Gastroesophageal sphincter (tissue), 4 donors: ENCODE data around the gene MS4A6A. TPM values are rescaled to one million over a fixed set of nuclear protein-coding genes. Genes with fewer than 3 reads are reported as not detected.

Experiments
- ATAC-seq: fragments of 150-250 bp; one replicate; pipeline ENCODE4 v1.9.1; 2016; ENCODE audit warnings: mild to moderate bottlenecking, moderate library complexity
- H3K27ac ChIP-seq, 4 donors: fragments of 200-600 bp; sonication (generic) in 3 of 4; 1 replicate in 3 of 4; 2 replicates in 1 of 4; pipeline ENCODE4 v1.5.1; 2016 to 2019
- H3K27me3 ChIP-seq: fragments of 200-600 bp; sonication (generic); one replicate; pipeline ENCODE4 v1.5.1; 2019
- H3K36me3 ChIP-seq, 2 donors: fragments of 200-600 bp; sonication (generic); one replicate each; pipeline ENCODE4 v1.5.1; 2019; ENCODE audit warnings: control low read depth in 1 of 2
- H3K4me1 ChIP-seq, 3 donors: fragments of 200-600 bp; sonication (generic); 1 replicate in 2 of 3; 2 replicates in 1 of 3; pipeline ENCODE4 v1.5.1; 2016 to 2019; ENCODE audit warnings: control low read depth in 2 of 3
- H3K4me3 ChIP-seq, 2 donors: fragments of 200-600 bp; sonication (generic); one replicate each; pipeline ENCODE4 v1.5.1; 2019; ENCODE audit warnings: mild to moderate bottlenecking in 1 of 2, moderate library complexity in 1 of 2
- H3K9me3 ChIP-seq, 3 donors: fragments of 200-600 bp; sonication (generic); one replicate each; pipeline ENCODE4 v1.5.1; 2017 to 2019; ENCODE audit warnings: control low read depth in 2 of 3
- CTCF ChIP-seq, 4 experiments: fragments of 200-600 bp in 2 of 4; fragments of 450-650 bp in 2 of 4; sonication (generic) in 1 of 4; IDR thresholded peaks; one replicate each; pipeline ENCODE4 v1.5.1; 2017 to 2019; ENCODE audit warnings: antibody characterized with exemption in 4 of 4, mild to moderate bottlenecking in 2 of 4, moderate library complexity in 2 of 4
- EP300 ChIP-seq: sonication (generic); formaldehyde crosslinking; IDR thresholded peaks from one replicate; pipeline ENCODE4 v1.6.1; 2017; ENCODE audit warnings: antibody characterized with exemption, mild to moderate bottlenecking
- POLR2A ChIP-seq, 2 donors: fragments of 450-650 bp; IDR thresholded peaks; one replicate each; pipeline ENCODE4 v1.6.1; 2017; ENCODE audit warnings: antibody characterized with exemption in 2 of 2, mild to moderate bottlenecking in 2 of 2, moderate library complexity in 1 of 2
- POLR2AphosphoS5 ChIP-seq: sonication (generic); formaldehyde crosslinking; IDR thresholded peaks from one replicate; pipeline ENCODE4 v1.6.1; 2017; ENCODE audit warnings: antibody characterized with exemption
- WGBS, 2 donors: methylation state at CpG; one replicate each; pipeline ENCODE4 v1.1.5; 2018; ENCODE audit warnings: low coverage in 1 of 2; 5-methylcytosine and 5-hydroxymethylcytosine counted together
- total RNA-seq, 4 donors: library from RNA; depleted of rRNA; stranded (reverse); fragments of >200 nt; gene quantifications; one replicate each; pipeline ENCODE4 v1.1.0, GENCODE V29; 2016

MS4A6A gene
- total RNA-seq, 4 donors from 2014 or later: 27.5 to 137 (median 74.3) TPM

GRCh38 chr11:60169264-60169915 is 13.5 kb downstream of the MS4A6A start:
- peaks cover 4% of the 10 kb centered on the region for H3K27me3 ChIP-seq
- ATAC-seq: peak; percentile 83
- WGBS, 2 donors: 66 to 78% methylated on average over 4 to 5 of the region's 6 CpGs
- no peak overlapping the region for H3K27ac ChIP-seq
- no peak overlapping the region for H3K4me3 ChIP-seq
- no peaks in the 10 kb centered on the region for H3K4me1 ChIP-seq
- H3K36me3 ChIP-seq: no peaks in the 10 kb centered on the region
- H3K9me3 ChIP-seq: no peaks in the 10 kb centered on the region
- no peak for TF ChIP-seq EP300
- TF ChIP-seq POLR2A (IDR thresholded peaks at IDR 0.05): no peak
- peak; percentile 9 to 53 (median 24) for TF ChIP-seq CTCF (IDR thresholded peaks at IDR 0.05)

GRCh38 chr11:60168306-60168705 is 14.6 kb downstream of the MS4A6A start:
- WGBS, 2 donors: 88 to 92% methylated on average over 2 to 3 of the region's 6 CpGs
- no peaks in the 10 kb centered on the region for H3K9me3 ChIP-seq

GRCh38 chr11:60165951-60166350 is 16.9 kb downstream of the MS4A6A start:
- Histone ChIP-seq H3K27ac (no peak overlapping the region), H3K4me1 (no peaks in the 10 kb centered on the region), H3K36me3 (no peaks in the 10 kb centered on the region), H3K4me3 (no peak overlapping the region), H3K9me3 (no peaks in the 10 kb centered on the region), H3K27me3 (peaks cover 4% of the 10 kb centered on the region)
- ATAC-seq: no peak
- TF ChIP-seq CTCF (IDR thresholded peaks at IDR 0.05) (no peak), POLR2AphosphoS5 (no peak), EP300 (no peak), POLR2A (IDR thresholded peaks at IDR 0.05) (no peak)

More at GRCh38 chr11:60168306-60168705, 14.6 kb downstream of the MS4A6A start:
- no peak overlapping the region for H3K4me3 ChIP-seq
- ATAC-seq: no peak
- H3K27ac ChIP-seq: no peak overlapping the region
- no peaks in the 10 kb centered on the region for H3K4me1 ChIP-seq
- H3K27me3 ChIP-seq: peaks cover 4% of the 10 kb centered on the region
- no peaks in the 10 kb centered on the region for H3K36me3 ChIP-seq
- TF ChIP-seq POLR2A (IDR thresholded peaks at IDR 0.05): no peak
- TF ChIP-seq EP300: no peak
- no peak for TF ChIP-seq CTCF (IDR thresholded peaks at IDR 0.05)
- TF ChIP-seq POLR2AphosphoS5: no peak

GRCh38 chr11:60165538-60165937 is 17.3 kb downstream of the MS4A6A start:
- H3K4me1 ChIP-seq: no peaks in the 10 kb centered on the region
- no peak overlapping the region for H3K27ac ChIP-seq
- H3K27me3 ChIP-seq: peaks cover 4% of the 10 kb centered on the region
- no peak for TF ChIP-seq EP300
- no peak for ATAC-seq
- H3K36me3 ChIP-seq: no peaks in the 10 kb centered on the region
- 47 to 50% methylated on average over 2 of the region's 2 CpGs for WGBS, 2 donors
- H3K9me3 ChIP-seq: no peaks in the 10 kb centered on the region
- H3K4me3 ChIP-seq: no peak overlapping the region

GRCh38 chr11:60164550-60165075 is 18.3 kb downstream of the MS4A6A start:
- H3K4me1 ChIP-seq: no peaks in the 10 kb centered on the region
- H3K4me3 ChIP-seq: no peak overlapping the region
- H3K27me3 ChIP-seq: peaks cover 4% of the 10 kb centered on the region
- no peaks in the 10 kb centered on the region for H3K9me3 ChIP-seq
- WGBS, 2 donors: 92 to 100% methylated on average over 1 of the region's 1 CpG
- ATAC-seq: no peak
- H3K27ac ChIP-seq: no peak overlapping the region
- TF ChIP-seq POLR2AphosphoS5: no peak
- TF ChIP-seq POLR2A (IDR thresholded peaks at IDR 0.05): no peak
- no peak for TF ChIP-seq EP300
- TF ChIP-seq CTCF (IDR thresholded peaks at IDR 0.05): no peak
- no peaks in the 10 kb centered on the region for H3K36me3 ChIP-seq
